WERI-Rb-1 (cell line): Measurements from ENCODE around the gene TRAIP.
"Not testable (repeated sequence)": the region's sequence is repeated elsewhere in the genome, so short reads cannot be mapped to it uniquely, and the experiment has no call there.

Source experiments
- DNase-seq: peaks from one replicate; pipeline ENCODE4 v3.0.0-alpha.2; 2020
- H3K27ac ChIP-seq: fragments of 250-450 bp; sonication (Bioruptor Pico); 2 replicates; pipeline ENCODE4 v1.5.1; 2020; ENCODE audit warnings: mild to moderate bottlenecking, moderate library complexity
- H3K27me3 ChIP-seq: fragments of 250-450 bp; sonication (Bioruptor Pico); 2 replicates; pipeline ENCODE4 v1.5.1; 2021; ENCODE audit warnings: mild to moderate bottlenecking, low read depth, moderate library complexity; ENCODE audit not compliant: insufficient read depth, severe bottlenecking
- H3K36me3 ChIP-seq: fragments of 250-450 bp; sonication (Bioruptor Pico); 2 replicates; pipeline ENCODE4 v1.5.1; 2020; ENCODE audit warnings: mild to moderate bottlenecking, moderate library complexity
- H3K4me3 ChIP-seq: 2 replicates; pipeline ENCODE4 v1.5.1; 2011; ENCODE audit warnings: low read depth, mild to moderate bottlenecking, control low read depth, low read length
- H3K9me3 ChIP-seq: fragments of 250-450 bp; sonication (Bioruptor Pico); 2 replicates; pipeline ENCODE4 v1.5.1; 2021; ENCODE audit warnings: mild to moderate bottlenecking, moderate library complexity; ENCODE audit not compliant: severe bottlenecking
- CTCF ChIP-seq: IDR thresholded peaks from 2 replicates; pipeline ENCODE4 v1.5.1; 2011; ENCODE audit warnings: low read depth, mild to moderate bottlenecking, control low read depth, inconsistent platforms, low read length

TRAIP gene

GRCh38 chr3:49839193-49839809 is 17.1 kb downstream of the TRAIP start:
- Histone ChIP-seq H3K36me3 (peaks cover 24% of the 10 kb centered on the region), H3K27ac (no peak overlapping the region), H3K4me3 (no peak overlapping the region), H3K27me3 (no peaks in the 10 kb centered on the region), H3K9me3 (no peaks in the 10 kb centered on the region)
- peak; percentile 82 for TF ChIP-seq CTCF
- peak; percentile 71 for DNase-seq

- no peaks in the 10 kb centered on the region for H3K9me3 ChIP-seq
- no peak for TF ChIP-seq CTCF
- no peaks in the 10 kb centered on the region for H3K27me3 ChIP-seq
- H3K4me3 ChIP-seq, result no peak overlapping the region
- H3K27ac ChIP-seq, result no peak overlapping the region
- DNase-seq, result no peak
- H3K36me3 ChIP-seq, result peaks cover 30% of the 10 kb centered on the region
These were observed 25.0 kb downstream of the TRAIP start for GRCh38 chr3:49831341-49831740.

- peaks cover 16% of the 10 kb centered on the region for H3K36me3 ChIP-seq
- no peak for TF ChIP-seq CTCF
- H3K4me3 ChIP-seq, result no peak overlapping the region
These were observed 30.3 kb downstream of the TRAIP start for GRCh38 chr3:49826016-49826415.

GRCh38 chr3:49823131-49823530 is 33.2 kb downstream of the TRAIP start:
- DNase-seq, H3K4me3 ChIP-seq, H3K9me3 ChIP-seq, H3K27me3 ChIP-seq, H3K36me3 ChIP-seq, H3K27ac ChIP-seq: not testable (repeated sequence)

More at GRCh38 chr3:49826016-49826415, 30.3 kb downstream of the TRAIP start:
- Histone ChIP-seq H3K9me3 (no peaks in the 10 kb centered on the region), H3K27ac (no peak overlapping the region), H3K27me3 (no peaks in the 10 kb centered on the region)
- no peak for DNase-seq

GRCh38 chr3:49813497-49814174 is 42.7 kb downstream of the TRAIP start, which contains the start of gene UBA7:
Gene UBA7, minus strand, starts transcription at chr3:49813953. Its CDS starts 166 bp downstream, at chr3:49813787.
- no peak for DNase-seq
- no peaks in the 10 kb centered on the region for H3K36me3 ChIP-seq
- TF ChIP-seq CTCF, result no peak
- no peak within 1 kb of the TSS for H3K4me3 ChIP-seq
- H3K27me3 ChIP-seq, result no peaks in the 10 kb centered on the region
- H3K9me3 ChIP-seq, result no peaks in the 10 kb centered on the region
- no peak within 1 kb of the TSS for H3K27ac ChIP-seq

GRCh38 chr3:49812916-49813496 is 43.4 kb downstream of the TRAIP start:
- H3K9me3 ChIP-seq, result no peaks in the 10 kb centered on the region
- TF ChIP-seq CTCF, result no peak
- H3K27ac ChIP-seq, result no peak overlapping the region
- no peak for DNase-seq
- no peaks in the 10 kb centered on the region for H3K27me3 ChIP-seq
- no peak overlapping the region for H3K4me3 ChIP-seq
- no peaks in the 10 kb centered on the region for H3K36me3 ChIP-seq
